H9 (cell line): Measurements from ENCODE around the gene CRLF3. TPM values are rescaled to one million over a fixed set of nuclear protein-coding genes. Genes with fewer than 3 reads are reported as not detected.

ENCODE experiments used
- DNase-seq: peaks from one replicate; pipeline ENCODE4 v3.0.0-alpha.2; 2017
- H2AFZ ChIP-seq: one replicate; pipeline ENCODE4 v1.6.1; 2013; ENCODE audit warnings: mild to moderate bottlenecking, low read length, control low read depth, moderate library complexity
- H2AK5ac ChIP-seq: 2 replicates; pipeline ENCODE4 v1.6.1; 2013; ENCODE audit warnings: low read length, control low read depth, mixed read lengths; ENCODE audit not compliant: insufficient read length
- H2BK120ac ChIP-seq: one replicate; pipeline ENCODE4 v1.6.1; 2013; ENCODE audit warnings: low read depth, mild to moderate bottlenecking, low read length, control low read depth, inconsistent platforms; ENCODE audit not compliant: poor library complexity, severe bottlenecking
- H2BK12ac ChIP-seq: 2 replicates; pipeline ENCODE4 v1.6.1; 2013; ENCODE audit warnings: low read length, control low read depth, mixed read lengths, low read depth; ENCODE audit not compliant: insufficient read length
- H2BK15ac ChIP-seq: 2 replicates; pipeline ENCODE4 v1.6.1; 2013; ENCODE audit warnings: low read depth, low read length, control low read depth
- H2BK20ac ChIP-seq: one replicate; pipeline ENCODE4 v1.6.1; 2013; ENCODE audit warnings: low read depth, mild to moderate bottlenecking, low read length, control low read depth, inconsistent platforms; ENCODE audit not compliant: poor library complexity, severe bottlenecking
- H2BK5ac ChIP-seq: 2 replicates; pipeline ENCODE4 v1.6.1; 2013; ENCODE audit warnings: low read length, control low read depth, mixed read lengths; ENCODE audit not compliant: insufficient read length
- H3K14ac ChIP-seq: 2 replicates; pipeline ENCODE4 v1.6.1; 2013; ENCODE audit warnings: low read length, control low read depth; ENCODE audit not compliant: insufficient read depth
- H3K18ac ChIP-seq: 2 replicates; pipeline ENCODE4 v1.6.1; 2013; ENCODE audit warnings: low read depth, mild to moderate bottlenecking, mixed read lengths, low read length, control low read depth; ENCODE audit not compliant: insufficient read length
- H3K23ac ChIP-seq: 2 replicates; pipeline ENCODE4 v1.6.1; 2013; ENCODE audit warnings: low read length, control low read depth, mixed read lengths, low read depth; ENCODE audit not compliant: insufficient read length
- H3K23me2 ChIP-seq: 2 replicates; pipeline ENCODE4 v1.6.1; 2013; ENCODE audit warnings: low read depth, mild to moderate bottlenecking, mixed read lengths, low read length, control low read depth; ENCODE audit not compliant: insufficient read length, poor library complexity, severe bottlenecking
- H3K27ac ChIP-seq: 2 replicates; pipeline ENCODE4 v1.5.1; 2013; ENCODE audit warnings: low read length, control low read depth, mixed read lengths, low read depth; ENCODE audit not compliant: insufficient read length
- H3K27me3 ChIP-seq: 2 replicates; pipeline ENCODE4 v1.6.1; 2013; ENCODE audit warnings: low read length, control low read depth, inconsistent platforms; ENCODE audit not compliant: insufficient read depth
- H3K4ac ChIP-seq: 2 replicates; pipeline ENCODE4 v1.6.1; 2013; ENCODE audit warnings: low read depth, mild to moderate bottlenecking, control low read depth, inconsistent platforms, low read length, moderate library complexity
- H3K4me1 ChIP-seq: 2 replicates; pipeline ENCODE4 v1.6.1; 2013; ENCODE audit warnings: low read length, control low read depth, inconsistent platforms; ENCODE audit not compliant: insufficient read depth
- H3K4me2 ChIP-seq: 2 replicates; pipeline ENCODE4 v1.6.1; 2013; ENCODE audit warnings: low read length, control low read depth, mixed read lengths; ENCODE audit not compliant: insufficient read length, insufficient read depth
- H3K56ac ChIP-seq: 2 replicates; pipeline ENCODE4 v1.6.1; 2013; ENCODE audit warnings: low read depth, mild to moderate bottlenecking, mixed read lengths, low read length, control low read depth; ENCODE audit not compliant: insufficient read length
- H3K79me1 ChIP-seq: 2 replicates; pipeline ENCODE4 v1.6.1; 2013; ENCODE audit warnings: low read depth, mild to moderate bottlenecking, moderate library complexity, low read length, control low read depth, inconsistent platforms; ENCODE audit not compliant: insufficient read depth, poor library complexity, severe bottlenecking
- H3K79me2 ChIP-seq: 2 replicates; pipeline ENCODE4 v1.6.1; 2013; ENCODE audit warnings: low read length, control low read depth, inconsistent platforms; ENCODE audit not compliant: insufficient read depth
- H3K9ac ChIP-seq: 2 replicates; pipeline ENCODE4 v1.6.1; 2013; ENCODE audit warnings: low read length, control low read depth, mixed read lengths; ENCODE audit not compliant: insufficient read length; ENCODE audit errors: extremely low read depth
- H3K9me3 ChIP-seq: one replicate; pipeline ENCODE4 v1.6.1; 2013; ENCODE audit warnings: low read depth, low read length, inconsistent platforms; ENCODE audit not compliant: control insufficient read depth
- H3T11ph ChIP-seq: one replicate; pipeline ENCODE4 v1.6.1; 2013; ENCODE audit warnings: mild to moderate bottlenecking, low read length, control low read depth, inconsistent platforms
- H4K20me1 ChIP-seq: one replicate; pipeline ENCODE4 v1.6.1; 2013; ENCODE audit not compliant: control insufficient read depth, insufficient read length, insufficient read depth
- H4K5ac ChIP-seq: 2 replicates; pipeline ENCODE4 v1.6.1; 2013; ENCODE audit warnings: low read depth, mild to moderate bottlenecking, mixed read lengths, low read length, control low read depth; ENCODE audit not compliant: insufficient read length
- H4K8ac ChIP-seq: replicated peaks from 2 replicates; pipeline ENCODE4 v1.6.1; 2013; ENCODE audit warnings: low read length, control low read depth, mixed read lengths, low read depth; ENCODE audit not compliant: insufficient read length
- H4K91ac ChIP-seq: 2 replicates; pipeline ENCODE4 v1.6.1; 2013; ENCODE audit warnings: low read depth, mild to moderate bottlenecking, moderate library complexity, mixed read lengths, low read length, control low read depth; ENCODE audit not compliant: insufficient read length
- H3K27ac Mint-ChIP-seq, 3 experiments: 2 replicates in 2 of 3; 3 replicates in 1 of 3; pipeline ENCODE4 v1.8.0; 2020 to 2021; ENCODE audit warnings: mixed read lengths in 3 of 3, mild to moderate bottlenecking in 1 of 3, moderate library complexity in 1 of 3
- H3K27me3 Mint-ChIP-seq: 2 replicates; pipeline ENCODE4 v1.8.0; 2021; ENCODE audit warnings: low read depth, mild to moderate bottlenecking, moderate library complexity, mixed read lengths
- H3K36me3 Mint-ChIP-seq, 3 experiments: 2 replicates in 2 of 3; 3 replicates in 1 of 3; pipeline ENCODE4 v1.8.0; 2020 to 2021; ENCODE audit warnings: low read depth in 3 of 3, mixed read lengths in 3 of 3; ENCODE audit not compliant: insufficient read depth in 1 of 3
- H3K4me1 Mint-ChIP-seq, 2 experiments: 2 replicates each; pipeline ENCODE4 v1.8.0; 2020; ENCODE audit warnings: mixed read lengths in 2 of 2
- H3K4me3 Mint-ChIP-seq, 2 experiments: 2 replicates in 1 of 2; 3 replicates in 1 of 2; pipeline ENCODE4 v1.8.0; 2020 to 2021; ENCODE audit warnings: mild to moderate bottlenecking in 2 of 2, mixed read lengths in 2 of 2, moderate library complexity in 1 of 2
- H3K9me3 Mint-ChIP-seq, 2 experiments: 2 replicates in 1 of 2; 3 replicates in 1 of 2; pipeline ENCODE4 v1.8.0; 2020; ENCODE audit warnings: mild to moderate bottlenecking in 2 of 2, mixed read lengths in 2 of 2, moderate library complexity in 1 of 2
- WGBS: extraction: QIAGEN DNeasy Blood & Tissue Kit; methylation state at CpG from one replicate; pipeline ENCODE4 v1.1.7; 2013; ENCODE audit warnings: missing lambda C conversion rate, low lambda C conversion rate, mixed read lengths; ENCODE audit not compliant: insufficient read length; ENCODE audit errors: extremely low coverage; 5-methylcytosine and 5-hydroxymethylcytosine counted together
- total RNA-seq: library from RNA; stranded (reverse); gene quantifications from 2 replicates; pipeline ENCODE4 v1.2.1, GENCODE V29; 2021
- TF ChIP-seq, protein P1 (sequence below): fragments of 200-600 bp; sonication (generic); conservative IDR thresholded peaks from 3 replicates; pipeline ENCODE4 v1.8.0; 2021; ENCODE audit warnings: antibody characterized with exemption, mild to moderate bottlenecking

The CRLF3 gene
- total RNA-seq, 1 experiment from 2014 or later, result 18.1 TPM

DNA sequence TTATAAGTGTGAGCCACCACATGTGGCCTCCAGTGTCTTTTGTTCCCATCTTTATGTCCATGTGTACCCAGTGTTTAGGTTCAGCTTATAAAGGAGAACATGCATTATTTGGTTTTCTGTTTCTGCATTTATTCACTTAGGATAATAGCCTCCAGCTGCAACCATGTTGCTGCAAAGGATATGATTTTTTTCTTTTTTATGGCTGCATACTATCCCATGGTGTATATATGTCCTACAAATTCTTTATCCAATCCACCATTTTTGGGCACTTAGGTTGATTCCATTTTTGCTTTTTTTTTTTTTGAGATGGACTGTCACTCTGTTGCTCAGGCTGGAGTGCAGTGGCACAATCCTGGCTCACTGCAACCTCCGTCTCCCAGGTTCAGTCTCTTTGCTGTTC, 40.1 kb upstream of the CRLF3 start:
- Histone ChIP-seq H3K18ac (no peak overlapping the region), H3K23me2 (no peaks in the 10 kb centered on the region), H4K8ac (no peak overlapping the region), H3K14ac (no peak overlapping the region), H3K79me1 (no peaks in the 10 kb centered on the region), H3K9me3 (no peaks in the 10 kb centered on the region), H2BK15ac (no peak overlapping the region), H4K91ac (no peak overlapping the region), H3K4ac (no peak overlapping the region), H2BK12ac (no peak overlapping the region), H4K5ac (no peak overlapping the region), H2AK5ac (no peak overlapping the region), H2AFZ (no peak overlapping the region), H3K4me1 (no peaks in the 10 kb centered on the region), H3K9ac (no peak overlapping the region), H3K56ac (no peak overlapping the region), H2BK5ac (no peak overlapping the region), H3K79me2 (no peaks in the 10 kb centered on the region), H3T11ph (no peak overlapping the region), H3K4me2 (no peak overlapping the region), H3K23ac (no peak overlapping the region), H3K27me3 (no peaks in the 10 kb centered on the region), H3K27ac (no peak overlapping the region), H4K20me1 (no peaks in the 10 kb centered on the region), H2BK120ac (no peak overlapping the region), H2BK20ac (no peak overlapping the region)
- Mint-ChIP-seq H3K36me3 (peaks cover 27 to 68% (median 59%) of the 10 kb centered on the region in 3 experiments; a peak in 6 of 7 replicates), H3K4me3 (no peak overlapping the region; a peak in 1 of 5 replicates), H3K9me3 (no peaks in the 10 kb centered on the region), H3K27me3 (no peaks in the 10 kb centered on the region), H3K27ac (no peak overlapping the region), H3K4me1 (no peaks in the 10 kb centered on the region)
- TF ChIP-seq, protein P1, sequence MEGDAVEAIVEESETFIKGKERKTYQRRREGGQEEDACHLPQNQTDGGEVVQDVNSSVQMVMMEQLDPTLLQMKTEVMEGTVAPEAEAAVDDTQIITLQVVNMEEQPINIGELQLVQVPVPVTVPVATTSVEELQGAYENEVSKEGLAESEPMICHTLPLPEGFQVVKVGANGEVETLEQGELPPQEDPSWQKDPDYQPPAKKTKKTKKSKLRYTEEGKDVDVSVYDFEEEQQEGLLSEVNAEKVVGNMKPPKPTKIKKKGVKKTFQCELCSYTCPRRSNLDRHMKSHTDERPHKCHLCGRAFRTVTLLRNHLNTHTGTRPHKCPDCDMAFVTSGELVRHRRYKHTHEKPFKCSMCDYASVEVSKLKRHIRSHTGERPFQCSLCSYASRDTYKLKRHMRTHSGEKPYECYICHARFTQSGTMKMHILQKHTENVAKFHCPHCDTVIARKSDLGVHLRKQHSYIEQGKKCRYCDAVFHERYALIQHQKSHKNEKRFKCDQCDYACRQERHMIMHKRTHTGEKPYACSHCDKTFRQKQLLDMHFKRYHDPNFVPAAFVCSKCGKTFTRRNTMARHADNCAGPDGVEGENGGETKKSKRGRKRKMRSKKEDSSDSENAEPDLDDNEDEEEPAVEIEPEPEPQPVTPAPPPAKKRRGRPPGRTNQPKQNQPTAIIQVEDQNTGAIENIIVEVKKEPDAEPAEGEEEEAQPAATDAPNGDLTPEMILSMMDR, result no peak
- no peak for DNase-seq
- WGBS, result no CpG with 5 or more reads among the region's 1 CpG
